ENCODE results near the gene ZFP36.

- TF ChIP-seq POLR2A (IDR thresholded peaks at IDR 0.05), result no peak
- peak in 1 of 2 donors; percentile 21 for TF ChIP-seq POLR2AphosphoS5 (IDR thresholded peaks at IDR 0.05; ENCODE audit: insufficient read depth in 1 of 2, low read depth in 1 of 2)
- TF ChIP-seq CTCF (IDR thresholded peaks at IDR 0.05), result no peak
Observed at GRCh38 chr19:39411081-39411831, 4.6 kb downstream of the ZFP36 start.

Data from vagina (tissue), 2 donors.